ENCODE measurements around the gene ZFAND6.

GRCh38 chr15:80042568-80042967 lies 16.9 kb upstream of the ZFAND6 start:
- TF ChIP-seq CTCF (conservative IDR thresholded peaks at IDR 0.05; ENCODE audit: low read length) (no peak), EZH2phosphoT487 (IDR thresholded peaks at IDR 0.05; ENCODE audit: borderline replicate concordance) (no peak)
